HPDE6-E6E7 (cell line): ENCODE measurements around the gene CCN2.
"Not testable (repeated sequence)": the region's sequence is repeated elsewhere in the genome, so short reads cannot be mapped to it uniquely, and the experiment has no call there.

Source experiments
- DNase-seq: peaks from one replicate; pipeline ENCODE4 v3.0.0; 2011; ENCODE audit warnings: missing footprints; ENCODE audit errors: extremely low spot score

The CCN2 gene

GRCh38 chr6:131909408-131910218, 41.6 kb downstream of the CCN2 start:
- peak; percentile 50 for DNase-seq

- not testable (repeated sequence) for DNase-seq
These were observed 42.4 kb downstream of the CCN2 start for GRCh38 chr6:131908787-131909186.

DNA sequence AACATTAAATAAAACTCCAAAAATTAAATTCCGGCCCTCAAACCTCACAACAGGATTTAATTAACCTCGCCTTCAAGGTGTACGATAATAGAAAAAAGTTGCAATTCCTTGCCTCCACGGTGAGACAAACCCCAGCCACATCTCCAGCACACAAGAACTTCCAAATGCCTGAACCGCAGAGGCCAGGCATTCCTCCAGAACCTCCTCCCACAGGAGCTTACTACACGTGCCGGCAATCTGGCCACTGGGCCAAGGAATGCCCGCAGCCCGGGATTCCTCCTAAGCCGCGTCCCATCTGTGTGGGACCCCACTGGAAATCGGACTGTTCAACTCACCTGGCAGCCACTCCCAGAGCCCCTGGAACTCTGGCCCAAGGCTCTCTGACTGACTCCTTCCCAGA, 47.4 kb downstream of the CCN2 start:
- DNase-seq = not testable (repeated sequence)

DNA sequence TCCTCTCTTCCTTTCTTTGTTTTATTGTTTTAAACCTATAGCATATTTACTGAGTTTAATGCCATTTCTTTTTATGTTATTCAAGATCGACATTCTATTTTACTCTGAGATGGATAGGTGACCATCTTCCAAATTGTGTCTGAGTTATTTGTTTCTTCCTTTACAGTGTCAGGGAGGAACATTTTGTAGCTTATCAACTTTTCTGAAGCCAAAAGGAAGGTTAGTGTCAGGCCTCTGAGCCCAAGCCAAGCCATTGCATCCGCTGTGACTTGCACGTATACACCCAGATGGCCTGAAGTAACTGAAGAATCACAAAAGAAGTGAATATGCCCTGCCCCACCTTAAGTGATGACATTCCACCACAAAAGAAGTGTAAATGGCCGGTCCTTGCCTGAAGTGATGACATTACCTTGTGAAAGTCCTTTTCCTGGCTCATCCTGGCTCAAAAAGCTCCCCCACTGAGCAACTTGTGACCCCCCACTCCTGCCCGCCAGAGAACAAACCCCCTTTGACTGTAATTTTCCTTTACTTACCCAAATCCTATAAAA, 49.8 kb downstream of the CCN2 start:
- DNase-seq = not testable (repeated sequence)

GRCh38 chr6:131900231-131900630, 50.9 kb downstream of the CCN2 start:
- DNase-seq = no peak

DNA sequence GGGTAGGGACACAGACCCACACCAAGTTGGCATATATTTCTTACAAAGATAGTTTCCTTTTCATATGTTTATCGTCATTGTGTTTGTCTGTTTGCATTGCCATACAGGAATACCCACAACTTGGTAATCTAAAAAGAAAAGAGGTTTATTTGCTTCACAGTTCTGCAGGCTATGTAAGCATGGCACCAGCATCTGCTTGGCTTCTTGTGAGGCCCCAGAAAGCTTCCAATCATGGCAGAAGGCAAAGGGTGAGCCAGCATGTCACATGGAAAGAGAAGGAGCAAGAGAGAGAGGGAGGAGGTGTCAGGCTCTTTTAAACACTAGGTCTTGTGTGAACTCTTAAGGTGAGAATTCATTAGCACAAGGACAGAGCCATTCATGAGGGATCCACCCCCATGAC, 52.5 kb downstream of the CCN2 start:
- no peak for DNase-seq
